Hematopoietic multipotent progenitor cell treated with erythropoietin and hydrocortisone succinate and interleukin-3 and kit ligand, for 8 days (in vitro differentiated cells): ENCODE results near the gene ARMC8.

Experiments used
- DNase-seq: peaks from one replicate; pipeline ENCODE4 v3.0.0-alpha.2; 2015

Gene ARMC8

GRCh38 chr3:138249636-138250035, 62.5 kb downstream of the ARMC8 start:
- DNase-seq, result no peak

- DNase-seq, result no peak
Measured at GRCh38 chr3:138253609-138254008, 66.5 kb downstream of the ARMC8 start.

DNA sequence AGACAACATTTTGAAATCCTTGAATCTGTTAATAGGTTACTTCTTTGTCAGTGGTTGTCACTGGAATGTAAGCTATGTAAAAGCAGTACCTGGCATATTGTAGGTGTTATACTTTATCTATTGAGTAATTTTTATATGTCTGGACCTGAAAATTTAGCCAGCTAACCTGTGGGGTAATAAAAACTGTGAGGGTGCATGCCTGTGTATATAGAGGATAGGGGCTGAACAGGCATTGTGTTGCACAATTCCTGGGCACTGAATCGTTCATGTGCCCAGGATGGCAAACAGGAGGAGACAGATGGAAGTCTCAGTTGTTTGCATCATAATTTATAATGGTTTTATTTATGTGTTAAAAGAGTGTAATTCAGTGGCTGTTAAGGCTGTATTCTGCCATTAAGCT, 67.1 kb downstream of the ARMC8 start:
- DNase-seq, result no peak

DNA sequence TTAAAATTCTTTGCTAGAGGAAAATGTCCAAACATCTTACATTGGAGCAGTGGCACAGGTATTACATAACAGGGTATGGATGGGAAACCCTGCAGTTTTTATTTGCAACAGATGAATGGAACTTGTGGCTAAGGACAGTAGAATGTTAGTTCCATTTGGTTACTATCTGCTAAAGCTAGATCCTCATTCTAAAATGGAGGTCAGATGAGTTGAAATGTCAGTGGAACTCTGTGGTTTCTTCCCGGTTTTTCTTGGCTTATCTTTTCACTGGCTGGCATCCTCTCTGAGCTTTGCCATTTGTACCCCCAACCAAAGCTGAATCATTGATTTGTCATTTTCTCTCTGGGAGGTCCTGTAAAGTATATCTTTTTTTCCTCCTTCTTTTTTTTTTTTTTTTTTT, 68.9 kb downstream of the ARMC8 start:
- no peak for DNase-seq

- DNase-seq, result no peak
Measured at GRCh38 chr3:138257986-138258385, 70.9 kb downstream of the ARMC8 start.

- DNase-seq, result no peak
Measured at GRCh38 chr3:138259126-138259525, 72.0 kb downstream of the ARMC8 start.

DNA sequence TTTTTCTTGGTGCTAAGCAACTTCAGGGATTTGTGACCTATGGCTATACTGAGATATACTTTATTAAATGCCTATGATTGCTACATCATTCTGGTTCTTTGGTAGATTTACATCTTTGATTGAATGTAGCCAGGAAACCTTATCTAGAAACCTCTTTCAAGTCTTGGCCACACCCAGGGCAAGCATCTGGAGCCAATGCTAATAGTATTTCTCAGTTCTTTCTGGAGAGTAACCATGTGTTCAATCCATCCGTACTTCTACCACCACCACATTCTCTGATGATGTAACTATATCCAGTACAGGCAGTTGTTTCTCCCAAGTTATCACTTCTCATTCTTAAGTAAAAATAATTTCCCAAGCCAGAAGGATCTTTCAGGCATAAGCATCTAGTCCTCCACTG, 73.5 kb downstream of the ARMC8 start:
- peak; percentile 20 for DNase-seq

DNA sequence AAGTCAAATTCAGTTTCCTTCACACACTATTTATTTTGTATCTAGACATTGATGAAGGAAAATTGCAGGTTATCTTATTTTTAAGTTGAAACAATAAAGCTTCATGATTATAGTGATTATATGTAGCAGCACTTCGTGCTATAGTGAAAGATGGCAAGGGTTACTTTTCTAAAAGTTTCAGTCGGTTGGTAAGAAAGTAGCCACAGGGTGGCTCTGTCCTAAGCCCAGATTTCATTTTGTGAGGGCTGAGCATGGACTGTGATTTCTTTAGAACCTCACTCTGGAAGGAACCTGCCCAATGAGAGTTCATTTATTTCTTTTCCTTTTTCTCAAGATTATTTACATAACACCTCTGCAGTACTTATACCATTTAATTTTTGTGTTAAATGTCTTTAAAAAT, 76.0 kb downstream of the ARMC8 start:
- DNase-seq, result no peak

GRCh38 chr3:138265745-138266144, 78.6 kb downstream of the ARMC8 start:
- DNase-seq, result no peak

DNA sequence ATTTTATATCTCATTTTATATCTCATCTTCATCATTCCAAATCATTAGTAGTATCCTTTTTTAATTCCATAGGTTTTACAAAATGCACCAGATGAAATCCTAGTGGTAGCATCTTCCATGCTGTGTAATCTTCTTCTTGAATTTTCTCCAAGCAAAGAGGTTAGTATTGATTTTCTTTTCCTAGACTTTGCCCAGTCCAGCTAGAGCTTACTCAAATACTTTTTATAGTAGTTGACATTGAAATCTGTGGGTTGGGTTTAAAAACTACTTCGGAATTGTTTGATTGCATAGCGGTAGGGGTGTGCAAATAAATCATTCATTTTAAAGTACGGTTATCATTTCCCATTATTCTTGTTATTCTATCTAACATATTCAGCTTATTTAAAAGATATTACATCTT, 80.0 kb downstream of the ARMC8 start:
- DNase-seq, result no peak

- no peak for DNase-seq
Measured at GRCh38 chr3:138270245-138270644, 83.1 kb downstream of the ARMC8 start.

DNA sequence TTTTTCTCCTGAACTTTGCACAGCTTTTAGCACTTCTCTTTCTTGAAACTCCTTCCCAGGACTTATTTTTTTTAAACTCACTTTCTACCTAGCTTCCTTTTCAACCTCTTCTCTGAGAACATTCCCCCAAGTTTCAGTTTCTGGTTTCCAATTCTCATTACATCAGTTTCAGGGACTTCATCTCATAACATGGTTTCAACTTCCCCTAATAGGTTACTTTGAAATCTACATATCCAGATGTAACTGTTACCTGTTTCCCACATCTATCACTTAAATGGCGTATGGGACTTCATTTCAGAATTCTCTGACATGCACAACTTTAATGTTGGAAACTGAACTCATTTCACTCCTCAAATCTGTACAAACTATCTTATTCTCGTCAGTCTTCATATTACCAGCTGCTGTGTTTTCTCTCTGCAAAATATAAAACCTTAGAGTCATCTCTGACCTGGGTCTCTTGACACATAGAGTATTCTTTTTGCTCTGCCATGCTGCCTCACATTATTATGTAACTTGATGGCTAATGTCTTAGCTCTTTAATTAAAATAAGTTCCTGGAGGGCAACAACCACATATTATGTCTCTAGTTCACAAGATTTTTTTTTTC, 84.2 kb downstream of the ARMC8 start:
- DNase-seq, result no peak

DNA sequence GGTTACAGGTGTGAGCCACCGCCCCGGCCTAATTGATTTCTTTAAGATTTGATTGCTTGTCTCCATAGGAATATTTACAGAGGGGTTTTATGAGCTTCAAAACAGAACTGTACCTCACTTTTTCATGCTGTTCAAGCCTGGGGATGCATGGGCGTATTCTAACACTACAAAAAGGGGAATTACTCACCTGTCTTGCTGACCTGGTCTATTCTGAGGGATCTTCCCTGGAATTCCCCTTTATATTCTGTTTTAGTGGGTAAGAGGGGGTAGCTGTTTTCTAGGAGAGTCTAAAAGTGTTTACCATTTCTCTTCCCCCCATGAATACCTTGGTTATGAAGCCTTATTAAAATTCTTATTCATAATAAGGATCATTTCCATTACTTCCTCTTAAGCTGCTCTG, 94.5 kb downstream of the ARMC8 start:
- no peak for DNase-seq

- no peak for DNase-seq
Measured at GRCh38 chr3:138282836-138283235, 95.7 kb downstream of the ARMC8 start.

DNA sequence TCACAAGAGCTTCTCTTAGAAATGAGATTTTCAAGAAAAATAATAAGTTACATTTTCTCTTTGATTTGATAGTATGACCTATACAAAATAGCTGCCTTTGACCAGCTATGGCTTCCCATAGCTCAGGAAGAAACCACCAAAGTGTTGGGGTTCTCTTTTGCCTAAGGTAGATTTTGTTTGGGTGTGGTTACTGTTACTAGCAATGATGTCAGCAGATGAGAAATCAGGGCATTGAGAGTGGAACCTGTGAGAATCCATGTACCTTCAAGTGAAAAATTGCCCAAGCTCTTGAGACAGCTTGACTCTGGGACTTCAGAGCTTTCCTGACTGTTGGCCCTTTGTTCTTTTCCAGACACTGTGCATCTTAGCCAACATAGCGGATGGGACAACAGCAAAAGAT, 97.0 kb downstream of the ARMC8 start:
- no peak for DNase-seq

DNA sequence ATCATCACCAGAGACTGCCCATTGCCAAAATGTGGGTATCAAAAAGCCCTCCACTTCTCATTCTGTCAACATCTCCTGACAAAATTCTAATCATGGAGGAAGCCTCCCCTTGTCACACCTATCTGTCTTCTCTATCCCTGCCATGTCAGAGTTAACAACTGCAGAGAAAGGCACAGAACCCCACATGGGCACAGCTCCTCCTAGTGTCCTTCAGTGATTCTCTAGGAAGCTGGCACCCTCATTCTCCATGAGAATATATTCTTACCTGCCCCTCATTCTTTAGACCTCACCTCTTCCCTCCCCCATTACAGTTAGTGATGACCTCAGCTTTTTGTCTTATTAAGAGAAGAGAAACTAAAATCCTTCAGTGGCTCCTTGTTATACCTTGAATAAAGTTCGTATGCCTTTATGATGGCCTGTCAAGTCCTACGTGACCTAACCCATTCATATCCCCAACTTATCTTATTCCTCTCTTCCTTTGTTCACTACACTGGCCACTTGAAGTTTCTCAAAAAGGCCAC, 97.9 kb downstream of the ARMC8 start:
- DNase-seq, result peak; percentile 24

GRCh38 chr3:138289260-138289659, 102.2 kb downstream of the ARMC8 start:
- no peak for DNase-seq

- DNase-seq, result no peak
Measured at GRCh38 chr3:138289701-138290100, 102.6 kb downstream of the ARMC8 start.

GRCh38 chr3:138296639-138297038, 109.5 kb downstream of the ARMC8 start:
- no peak for DNase-seq

GRCh38 chr3:138297059-138297607, 110.0 kb downstream of the ARMC8 start:
- DNase-seq, result no peak

GRCh38 chr3:138297876-138298275, 110.8 kb downstream of the ARMC8 start:
- DNase-seq, result no peak

DNA sequence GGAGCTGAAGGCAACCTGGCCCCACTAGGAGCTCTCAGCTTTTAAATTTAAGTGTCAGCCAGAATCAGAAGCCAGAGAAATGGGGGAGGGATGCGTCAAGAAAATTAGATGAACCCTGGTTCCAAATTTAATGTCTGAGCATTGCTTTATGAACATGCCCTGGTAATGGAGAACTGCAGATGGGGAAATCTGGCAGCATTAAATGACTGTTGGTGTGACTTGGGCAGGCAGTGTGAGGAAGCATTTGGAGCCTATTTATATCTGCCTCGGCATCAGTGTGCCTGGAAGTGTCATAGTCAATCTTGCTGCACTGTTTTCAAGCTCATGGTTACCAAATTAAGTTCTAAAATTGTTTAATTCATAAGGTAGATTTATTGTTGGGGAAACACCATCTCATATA, 113.5 kb downstream of the ARMC8 start:
- DNase-seq, result no peak

DNA sequence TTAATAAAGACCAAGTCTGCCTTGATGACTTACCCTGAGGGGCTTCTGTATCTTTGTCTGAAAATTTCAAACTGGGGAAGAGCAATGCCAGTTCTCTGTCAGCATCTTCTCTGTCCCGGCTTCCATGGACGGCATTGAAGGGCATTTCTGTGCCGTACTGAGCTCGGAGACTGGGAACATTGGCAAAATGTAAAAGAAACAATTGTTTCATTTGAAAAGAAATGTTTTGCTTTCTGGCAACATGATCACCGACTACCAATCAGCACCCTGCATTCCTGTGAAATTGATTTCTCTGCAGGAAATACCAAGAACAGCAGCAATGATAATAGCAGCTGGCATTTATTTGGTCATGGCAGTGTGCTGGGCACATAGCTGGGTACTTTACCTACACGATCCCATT, 116.4 kb downstream of the ARMC8 start:
- DNase-seq, result no peak

DNA sequence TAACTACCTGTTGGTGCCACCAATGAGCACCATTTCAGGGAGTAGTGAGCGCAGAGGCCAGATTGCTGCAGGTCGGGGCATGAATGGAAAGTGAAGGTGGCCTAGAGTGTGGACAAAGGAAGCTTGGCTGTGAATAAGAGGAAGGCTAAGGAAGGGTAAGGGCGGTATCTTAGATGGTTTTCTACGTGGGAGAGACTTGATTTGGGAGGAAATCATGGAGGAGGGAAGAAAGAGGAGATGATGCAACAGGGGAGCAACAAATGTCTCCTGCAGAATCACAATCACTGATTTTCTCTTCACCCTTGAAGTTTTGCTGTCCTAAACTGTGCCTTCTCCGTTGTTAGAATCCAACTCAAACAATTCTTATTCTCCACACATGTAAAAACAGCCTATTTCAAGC, 120.8 kb downstream of the ARMC8 start:
- no peak for DNase-seq

- DNase-seq, result no peak
Measured at GRCh38 chr3:138308783-138309182, 121.7 kb downstream of the ARMC8 start.
